Mesodermal cell (in vitro differentiated cells): ENCODE data around the gene ZNF488.

ENCODE experiments used
- H3K27ac ChIP-seq: 2 replicates; pipeline ENCODE4 v1.7.0; 2013; ENCODE audit warnings: mild to moderate bottlenecking, low read depth, low read length, moderate library complexity; ENCODE audit not compliant: severe bottlenecking
- H3K36me3 ChIP-seq: 2 replicates; pipeline ENCODE4 v1.7.1; 2013; ENCODE audit warnings: mild to moderate bottlenecking, low read length, moderate library complexity; ENCODE audit not compliant: control insufficient read depth, insufficient read depth
- H3K4me1 ChIP-seq: one replicate; pipeline ENCODE4 v1.7.1; 2013; ENCODE audit warnings: mild to moderate bottlenecking, low read length; ENCODE audit not compliant: insufficient read depth, control insufficient read depth, poor library complexity, severe bottlenecking
- H3K4me3 ChIP-seq: 2 replicates; pipeline ENCODE4 v1.7.0; 2013; ENCODE audit warnings: low read length, control low read depth, mild to moderate bottlenecking; ENCODE audit not compliant: insufficient read depth, poor library complexity, severe bottlenecking; ENCODE audit errors: extremely low read depth
- H3K9me3 ChIP-seq: 2 replicates; pipeline ENCODE4 v1.7.1; 2013; ENCODE audit warnings: mild to moderate bottlenecking, low read length, moderate library complexity; ENCODE audit not compliant: control insufficient read depth
- WGBS, 2 experiments: methylation state at CpG; one replicate each; pipeline ENCODE4 v1.1.5; 2013; ENCODE audit warnings: missing lambda C conversion rate in 2 of 2; ENCODE audit not compliant: insufficient coverage in 2 of 2; 5-methylcytosine and 5-hydroxymethylcytosine counted together

ZNF488 gene

GRCh38 chr10:47348661-47349470 lies 35.2 kb downstream of the ZNF488 start:
- Histone ChIP-seq H3K9me3 (no peaks in the 10 kb centered on the region), H3K4me1 (no peaks in the 10 kb centered on the region), H3K27ac (no peak overlapping the region), H3K36me3 (no peaks in the 10 kb centered on the region), H3K4me3 (no peak overlapping the region)
- 90 to 94% methylated on average over 31 to 33 of the region's 36 CpGs for WGBS, 2 experiments

- H3K9me3 ChIP-seq, result no peaks in the 10 kb centered on the region
- no peak within 1 kb of the TSS for H3K27ac ChIP-seq
- no peak within 1 kb of the TSS for H3K4me3 ChIP-seq
- 87 to 88% methylated on average over 4 to 5 of the region's 5 CpGs for WGBS, 2 experiments
- no peaks in the 10 kb centered on the region for H3K36me3 ChIP-seq
- H3K4me1 ChIP-seq, result no peaks in the 10 kb centered on the region
These were observed 35.9 kb downstream of the ZNF488 start, which contains the start of gene RBP3 for GRCh38 chr10:47348138-47348651. RBP3 (plus strand) TSS chr10:47348363; CDS start chr10:47348485, 122 bp downstream.

GRCh38 chr10:47347303-47347675 lies 36.8 kb downstream of the ZNF488 start:
- Histone ChIP-seq H3K27ac (no peak overlapping the region), H3K36me3 (no peaks in the 10 kb centered on the region), H3K9me3 (no peaks in the 10 kb centered on the region), H3K4me1 (no peaks in the 10 kb centered on the region), H3K4me3 (no peak overlapping the region)
- WGBS, 2 experiments, result 90 to 100% methylated on average over 2 to 4 of the region's 4 CpGs

GRCh38 chr10:47346581-47347302 lies 37.4 kb downstream of the ZNF488 start:
- 88 to 96% methylated on average over 7 to 13 of the region's 13 CpGs for WGBS, 2 experiments
- H3K4me1 ChIP-seq, result no peaks in the 10 kb centered on the region
- H3K4me3 ChIP-seq, result no peak overlapping the region
- no peaks in the 10 kb centered on the region for H3K36me3 ChIP-seq
- H3K27ac ChIP-seq, result no peak overlapping the region
- H3K9me3 ChIP-seq, result no peaks in the 10 kb centered on the region

GRCh38 chr10:47344996-47345870 lies 38.9 kb downstream of the ZNF488 start:
- Histone ChIP-seq H3K27ac (no peak overlapping the region), H3K36me3 (no peaks in the 10 kb centered on the region), H3K4me3 (no peak overlapping the region), H3K4me1 (no peaks in the 10 kb centered on the region), H3K9me3 (no peaks in the 10 kb centered on the region)
- 84 to 97% methylated on average over 9 to 10 of the region's 13 CpGs for WGBS, 2 experiments

GRCh38 chr10:47340608-47341170 lies 43.4 kb downstream of the ZNF488 start:
- Histone ChIP-seq H3K4me3 (no peak overlapping the region), H3K9me3 (no peaks in the 10 kb centered on the region), H3K27ac (no peak overlapping the region), H3K36me3 (no peaks in the 10 kb centered on the region), H3K4me1 (no peaks in the 10 kb centered on the region)
- no CpG with 5 or more reads among the region's 5 CpGs for WGBS, 2 experiments

- WGBS, 2 experiments, result 87 to 99% methylated on average over 10 to 15 of the region's 15 CpGs
- no peaks in the 10 kb centered on the region for H3K9me3 ChIP-seq
These were observed 44.1 kb downstream of the ZNF488 start for GRCh38 chr10:47339759-47340607.

GRCh38 chr10:47339186-47339735 lies 44.8 kb downstream of the ZNF488 start:
- Histone ChIP-seq H3K4me1 (no peaks in the 10 kb centered on the region), H3K4me3 (no peak overlapping the region), H3K27ac (no peak overlapping the region), H3K9me3 (no peaks in the 10 kb centered on the region), H3K36me3 (no peaks in the 10 kb centered on the region)
- 84 to 95% methylated on average over 8 of the region's 8 CpGs for WGBS, 2 experiments

More at GRCh38 chr10:47339759-47340607, 44.1 kb downstream of the ZNF488 start:
- H3K36me3 ChIP-seq, result no peaks in the 10 kb centered on the region
- no peak overlapping the region for H3K27ac ChIP-seq
- H3K4me3 ChIP-seq, result no peak overlapping the region
- no peaks in the 10 kb centered on the region for H3K4me1 ChIP-seq

GRCh38 chr10:47337310-47337709 lies 46.8 kb downstream of the ZNF488 start:
- 89 to 94% methylated on average over 4 of the region's 4 CpGs for WGBS, 2 experiments
- Histone ChIP-seq H3K4me1 (no peaks in the 10 kb centered on the region), H3K9me3 (no peaks in the 10 kb centered on the region), H3K4me3 (no peak overlapping the region), H3K27ac (no peak overlapping the region), H3K36me3 (no peaks in the 10 kb centered on the region)
